GM23248 (cell line): ENCODE results near the gene MAP3K21. TPM values are rescaled to one million over a fixed set of nuclear protein-coding genes. Genes with fewer than 3 reads are reported as not detected.

ENCODE experiments used
- DNase-seq: peaks from one replicate; pipeline ENCODE4 v3.0.0-alpha.2; 2015
- H2AFZ ChIP-seq: fragments of 200-600 bp; sonication (generic); 2 replicates; pipeline ENCODE4 v1.6.1; 2016; ENCODE audit warnings: antibody characterized with exemption
- H3F3A ChIP-seq: fragments of 200-600 bp; sonication (generic); 2 replicates; pipeline ENCODE4 v1.6.1; 2016; ENCODE audit warnings: mild to moderate bottlenecking, antibody characterized with exemption, mixed run types; ENCODE audit not compliant: insufficient read depth
- H3K27ac ChIP-seq: fragments of 200-600 bp; sonication (generic); 2 replicates; pipeline ENCODE4 v1.5.1; 2016; ENCODE audit warnings: mild to moderate bottlenecking
- H3K27me3 ChIP-seq: fragments of 200-600 bp; sonication (generic); replicated peaks from 2 replicates; pipeline ENCODE4 v1.6.1; 2016; ENCODE audit warnings: mild to moderate bottlenecking; ENCODE audit not compliant: insufficient read depth
- H3K36me3 ChIP-seq: fragments of 200-600 bp; sonication (generic); 2 replicates; pipeline ENCODE4 v1.6.1; 2016; ENCODE audit warnings: low read depth, mild to moderate bottlenecking
- H3K4me1 ChIP-seq: fragments of 200-600 bp; sonication (generic); 2 replicates; pipeline ENCODE4 v1.6.1; 2016; ENCODE audit warnings: mild to moderate bottlenecking; ENCODE audit not compliant: insufficient read depth
- H3K4me2 ChIP-seq: fragments of 200-600 bp; sonication (generic); one replicate; pipeline ENCODE4 v1.6.1; 2016; ENCODE audit warnings: mild to moderate bottlenecking; ENCODE audit not compliant: unreplicated experiment
- H3K4me3 ChIP-seq: fragments of 200-600 bp; sonication (generic); 2 replicates; pipeline ENCODE4 v1.5.1; 2016; ENCODE audit warnings: mild to moderate bottlenecking
- H3K79me2 ChIP-seq: fragments of 200-600 bp; sonication (generic); 2 replicates; pipeline ENCODE4 v1.6.1; 2016; ENCODE audit warnings: mild to moderate bottlenecking; ENCODE audit not compliant: insufficient read depth
- H3K9ac ChIP-seq: fragments of 200-600 bp; sonication (generic); 2 replicates; pipeline ENCODE4 v1.6.1; 2016; ENCODE audit warnings: mild to moderate bottlenecking
- H3K9me2 ChIP-seq: fragments of 200-600 bp; sonication (generic); 2 replicates; pipeline ENCODE4 v1.6.1; 2016; ENCODE audit warnings: mixed run types, mild to moderate bottlenecking, moderate library complexity; ENCODE audit not compliant: insufficient read depth
- H3K9me3 ChIP-seq: fragments of 200-600 bp; sonication (generic); one replicate; pipeline ENCODE4 v1.6.1; 2017; ENCODE audit warnings: low read depth
- H4K20me1 ChIP-seq: fragments of 200-600 bp; sonication (generic); 2 replicates; pipeline ENCODE4 v1.6.0; 2016; ENCODE audit not compliant: insufficient read depth
- EZH2 ChIP-seq: fragments of 200-600 bp; sonication (generic); IDR thresholded peaks from 2 replicates; pipeline ENCODE4 v1.6.1; 2018; ENCODE audit warnings: antibody characterized with exemption, mild to moderate bottlenecking; ENCODE audit not compliant: insufficient read depth, poor library complexity, severe bottlenecking
- WGBS, 2 experiments: methylation state at CpG; one replicate each; pipeline ENCODE4 v1.1.6; 2015 to 2017; ENCODE audit warnings: low lambda C conversion rate in 2 of 2, low coverage in 1 of 2; ENCODE audit errors: missing lambda C conversion rate in 2 of 2; 5-methylcytosine and 5-hydroxymethylcytosine counted together
- in situ Hi-C: fragments of 300-500 bp; cut with MboI; formaldehyde crosslinking; loops from 2 replicates; pipeline ENCODE4 v1.15.0; 2020
- polyA plus RNA-seq: library from polyadenylated mRNA; unstranded; fragments of >200 nt; fragmentation: Nextera tagmentation; extraction: Ambion mirVana; gene quantifications from 2 replicates; pipeline ENCODE4 v1.2.1, GENCODE V29; 2016
- total RNA-seq: library from RNA; depleted of rRNA; stranded (reverse); fragments of >200 nt; shearing (Covaris generic); gene quantifications from 2 replicates; pipeline ENCODE4 v1.2.3, GENCODE V29; 2014; rRNA removed

The MAP3K21 gene
- total and polyA plus RNA-seq, 2 experiments from 2014 or later = 0.03 TPM; not detected in 1

DNA sequence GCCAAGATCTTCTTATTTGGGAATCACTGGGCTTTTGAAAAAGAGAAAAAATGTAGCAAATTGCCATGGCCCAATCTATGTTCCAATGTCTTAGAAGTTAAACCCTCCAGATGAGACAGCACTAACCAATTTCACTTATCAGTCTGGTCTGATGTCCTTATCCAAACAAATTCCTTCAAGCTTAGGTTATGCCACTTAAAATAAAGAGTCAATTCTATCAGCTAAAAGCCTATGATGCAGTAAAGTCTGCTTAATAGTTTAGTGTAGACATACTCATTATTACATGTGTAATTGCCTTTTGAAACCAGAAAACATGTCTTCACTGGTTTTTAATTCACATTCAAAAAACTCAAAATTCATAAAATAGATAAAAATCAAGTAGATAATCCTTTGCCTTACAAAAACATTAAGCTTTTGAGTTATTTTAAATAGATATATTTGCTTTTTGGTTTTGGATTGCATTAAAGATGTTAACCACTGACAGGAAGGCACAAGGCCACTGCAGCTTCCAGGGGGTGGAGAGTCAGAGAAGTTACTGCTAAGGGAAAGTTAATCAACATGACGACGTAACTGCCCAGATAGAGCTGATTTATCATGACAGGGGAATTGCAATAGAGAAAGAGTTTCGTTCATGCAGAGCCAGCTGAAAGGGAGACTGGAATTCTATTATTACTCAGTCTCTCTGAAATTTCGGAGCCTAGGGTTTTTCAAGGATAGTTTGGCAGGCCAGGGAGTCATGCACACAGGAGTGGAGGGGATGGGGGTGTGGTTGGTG, 106.1 kb downstream of the MAP3K21 start:
- in situ Hi-C loops = loop anchor here (10.0 to 25.0 kb wide), 2 partner anchors 361 to 629 kb away; no protein-coding TSS in a partner anchor
- Histone ChIP-seq H3K9ac (no peak overlapping the region), H3K9me3 (no peaks in the 10 kb centered on the region), H3K4me3 (no peak overlapping the region), H2AFZ (no peak overlapping the region), H3F3A (no peaks in the 10 kb centered on the region), H4K20me1 (no peaks in the 10 kb centered on the region), H3K27me3 (no peaks in the 10 kb centered on the region), H3K9me2 (no peaks in the 10 kb centered on the region), H3K36me3 (no peaks in the 10 kb centered on the region), H3K27ac (no peak overlapping the region), H3K4me2 (no peak overlapping the region), H3K79me2 (no peaks in the 10 kb centered on the region), H3K4me1 (no peaks in the 10 kb centered on the region)
- WGBS, 2 experiments = 0 to 2% methylated on average over 4 of the region's 4 CpGs
- no peak for DNase-seq
- no peak for TF ChIP-seq EZH2

Other genes with a start within 250 kb of the MAP3K21 start
- 9.5 and 13.7 TPM in 2 replicates for gene PCNX2, start 32.0 kb upstream of the MAP3K21 start, total RNA-seq
- 4.6 and 5.0 TPM in 2 replicates for gene PCNX2, start 32.0 kb upstream of the MAP3K21 start, polyA plus RNA-seq